OCI-LY1 (cell line): ENCODE results near the gene CLEC16A.

Source experiments
- H2AFZ ChIP-seq: fragments of 200-600 bp; sonication (generic), shearing (Covaris generic); 2 replicates; pipeline ENCODE4 v1.6.0; 2014; ENCODE audit warnings: antibody characterized with exemption, mild to moderate bottlenecking, low read length
- H3F3A ChIP-seq: fragments of 200-600 bp; sonication (generic), shearing (Covaris generic); 2 replicates; pipeline ENCODE4 v1.6.0; 2014; ENCODE audit warnings: mild to moderate bottlenecking, antibody characterized with exemption, low read length, moderate library complexity; ENCODE audit not compliant: insufficient read depth
- H3K27ac ChIP-seq: fragments of 200-600 bp; sonication (generic); 2 replicates; pipeline ENCODE4 v1.5.1; 2014; ENCODE audit warnings: low read length, mixed run types, mild to moderate bottlenecking, low read depth; ENCODE audit not compliant: poor library complexity, severe bottlenecking
- H3K27me3 ChIP-seq: fragments of 200-600 bp; sonication (generic); 2 replicates; pipeline ENCODE4 v1.6.0; 2014; ENCODE audit warnings: antibody characterized with exemption, mild to moderate bottlenecking, low read length, moderate library complexity; ENCODE audit not compliant: insufficient read depth
- H3K36me3 ChIP-seq: fragments of 200-600 bp; sonication (generic); 2 replicates; pipeline ENCODE4 v1.6.1; 2014; ENCODE audit warnings: mild to moderate bottlenecking, antibody characterized with exemption, low read length, moderate library complexity, mixed read lengths; ENCODE audit not compliant: insufficient read depth
- H3K4me1 ChIP-seq: fragments of 200-600 bp; sonication (generic); 2 replicates; pipeline ENCODE4 v1.5.1; 2014; ENCODE audit warnings: mild to moderate bottlenecking, low read length, moderate library complexity; ENCODE audit not compliant: insufficient read depth, severe bottlenecking
- H3K4me2 ChIP-seq: fragments of 200-600 bp; sonication (generic), shearing (Covaris generic); 2 replicates; pipeline ENCODE4 v1.6.1; 2014; ENCODE audit warnings: low read length
- H3K4me3 ChIP-seq: fragments of 200-600 bp; sonication (generic); 2 replicates; pipeline ENCODE4 v1.5.1; 2014; ENCODE audit warnings: low read length, low read depth, mild to moderate bottlenecking, mixed read lengths; ENCODE audit not compliant: poor library complexity, severe bottlenecking
- H3K79me2 ChIP-seq: fragments of 200-600 bp; shearing (Covaris generic); 2 replicates; pipeline ENCODE4 v1.6.1; 2016; ENCODE audit warnings: mixed run types, low read length, mixed read lengths; ENCODE audit not compliant: insufficient read depth
- H3K9ac ChIP-seq: fragments of 200-600 bp; sonication (generic), shearing (Covaris generic); 2 replicates; pipeline ENCODE4 v1.6.1; 2014; ENCODE audit warnings: mild to moderate bottlenecking, low read length, mixed read lengths
- H3K9me2 ChIP-seq: fragments of 200-600 bp; sonication (generic), shearing (Covaris generic); 2 replicates; pipeline ENCODE4 v1.6.1; 2014; ENCODE audit warnings: low read depth, mild to moderate bottlenecking, low read length, mixed read lengths
- H3K9me3 ChIP-seq: fragments of 200-600 bp; shearing (Covaris generic); 2 replicates; pipeline ENCODE4 v1.6.1; 2014; ENCODE audit warnings: low read length, mixed read lengths
- H4K20me1 ChIP-seq: fragments of 200-600 bp; sonication (generic), shearing (Covaris generic); 2 replicates; pipeline ENCODE4 v1.6.0; 2016; ENCODE audit warnings: mild to moderate bottlenecking, low read length; ENCODE audit not compliant: insufficient read depth
- EZH2 ChIP-seq: fragments of 200-600 bp; sonication (generic), shearing (Covaris generic); IDR thresholded peaks from 2 replicates; pipeline ENCODE4 v1.8.0; 2017; ENCODE audit warnings: borderline replicate concordance, mixed run types, mild to moderate bottlenecking, antibody characterized with exemption, low read length, moderate library complexity, mixed read lengths
- TF ChIP-seq, protein P1 (sequence below): fragments of 200-600 bp; sonication (generic), shearing (Covaris generic); IDR thresholded peaks from 2 replicates; pipeline ENCODE4 v1.5.1; 2017; ENCODE audit warnings: mild to moderate bottlenecking, antibody characterized with exemption, low read length, moderate library complexity, mixed read lengths

CLEC16A gene

DNA sequence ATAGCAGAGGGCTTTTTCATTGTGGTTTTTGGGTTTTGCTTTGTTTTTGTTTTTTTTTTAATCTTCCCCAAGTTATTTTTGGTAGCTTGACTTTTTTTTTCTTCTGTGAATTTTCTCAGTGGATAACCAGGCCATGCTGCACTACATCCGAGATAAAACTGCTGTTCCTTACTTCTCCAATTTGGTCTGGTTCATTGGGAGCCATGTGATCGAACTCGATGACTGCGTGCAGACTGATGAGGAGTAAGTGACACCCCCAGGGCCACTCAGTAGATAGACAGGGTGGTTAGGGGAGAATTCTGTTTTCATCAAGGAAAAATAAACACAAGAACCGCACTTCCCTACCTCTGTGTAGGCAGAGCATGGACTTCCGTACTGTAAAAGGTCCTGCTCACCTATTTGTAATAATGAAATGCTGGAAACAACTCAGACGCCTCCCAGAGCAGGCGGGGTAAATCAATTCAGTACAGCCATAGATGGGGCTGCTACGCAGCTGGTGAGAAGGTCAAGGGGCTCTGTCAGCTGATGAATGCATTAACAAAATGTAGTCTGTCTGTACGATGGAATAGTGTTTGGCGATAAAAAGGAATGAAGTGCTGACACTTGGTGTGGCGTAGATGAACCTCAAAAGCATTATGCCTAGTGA is 28.6 kb downstream of the CLEC16A start:
- no peaks in the 10 kb centered on the region for H3K9me3 ChIP-seq
- H3F3A ChIP-seq = no peaks in the 10 kb centered on the region
- H3K9ac ChIP-seq = no peak overlapping the region
- H4K20me1 ChIP-seq = no peaks in the 10 kb centered on the region
- no peaks in the 10 kb centered on the region for H3K79me2 ChIP-seq
- no peaks in the 10 kb centered on the region for H3K9me2 ChIP-seq
- H2AFZ ChIP-seq = no peak overlapping the region
- no peaks in the 10 kb centered on the region for H3K27me3 ChIP-seq
- H3K27ac ChIP-seq = no peak overlapping the region
- H3K4me1 ChIP-seq = no peaks in the 10 kb centered on the region
- no peak overlapping the region for H3K4me2 ChIP-seq
- TF ChIP-seq, protein P1, sequence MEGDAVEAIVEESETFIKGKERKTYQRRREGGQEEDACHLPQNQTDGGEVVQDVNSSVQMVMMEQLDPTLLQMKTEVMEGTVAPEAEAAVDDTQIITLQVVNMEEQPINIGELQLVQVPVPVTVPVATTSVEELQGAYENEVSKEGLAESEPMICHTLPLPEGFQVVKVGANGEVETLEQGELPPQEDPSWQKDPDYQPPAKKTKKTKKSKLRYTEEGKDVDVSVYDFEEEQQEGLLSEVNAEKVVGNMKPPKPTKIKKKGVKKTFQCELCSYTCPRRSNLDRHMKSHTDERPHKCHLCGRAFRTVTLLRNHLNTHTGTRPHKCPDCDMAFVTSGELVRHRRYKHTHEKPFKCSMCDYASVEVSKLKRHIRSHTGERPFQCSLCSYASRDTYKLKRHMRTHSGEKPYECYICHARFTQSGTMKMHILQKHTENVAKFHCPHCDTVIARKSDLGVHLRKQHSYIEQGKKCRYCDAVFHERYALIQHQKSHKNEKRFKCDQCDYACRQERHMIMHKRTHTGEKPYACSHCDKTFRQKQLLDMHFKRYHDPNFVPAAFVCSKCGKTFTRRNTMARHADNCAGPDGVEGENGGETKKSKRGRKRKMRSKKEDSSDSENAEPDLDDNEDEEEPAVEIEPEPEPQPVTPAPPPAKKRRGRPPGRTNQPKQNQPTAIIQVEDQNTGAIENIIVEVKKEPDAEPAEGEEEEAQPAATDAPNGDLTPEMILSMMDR = no peak
- TF ChIP-seq EZH2 = no peak
- H3K4me3 ChIP-seq = no peak overlapping the region
- peaks cover 50% of the 10 kb centered on the region; the same call in 1 of the 2 replicates for H3K36me3 ChIP-seq

DNA sequence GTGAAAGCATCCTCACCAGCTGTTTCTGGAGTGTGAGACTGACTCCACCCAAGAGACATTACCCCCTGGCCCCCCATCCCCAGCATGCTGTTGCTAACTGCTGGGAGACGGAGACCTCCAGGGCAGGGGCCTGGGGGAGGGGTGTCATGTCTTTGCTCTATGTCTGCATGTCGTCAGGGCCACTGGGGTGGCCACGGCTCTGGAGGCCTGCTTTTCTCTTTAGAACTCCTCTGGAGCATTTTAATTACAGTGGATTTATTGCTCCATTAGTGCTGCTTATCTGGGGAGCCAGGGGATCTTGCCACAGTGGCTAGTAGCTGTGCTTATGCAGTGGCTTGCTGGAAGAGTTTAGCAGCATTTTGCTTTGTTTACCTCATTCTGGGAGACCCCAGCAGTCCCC is 32.3 kb downstream of the CLEC16A start:
- Histone ChIP-seq H3K36me3 (peaks cover 43% of the 10 kb centered on the region; the same call in 1 of the 2 replicates), H3K27ac (no peak overlapping the region), H3K79me2 (no peaks in the 10 kb centered on the region), H2AFZ (no peak overlapping the region), H3F3A (no peaks in the 10 kb centered on the region), H3K9ac (no peak overlapping the region), H3K9me2 (no peaks in the 10 kb centered on the region), H3K9me3 (no peaks in the 10 kb centered on the region), H3K4me3 (no peak overlapping the region), H4K20me1 (no peaks in the 10 kb centered on the region), H3K4me2 (no peak overlapping the region), H3K27me3 (no peaks in the 10 kb centered on the region), H3K4me1 (peaks cover 23% of the 10 kb centered on the region)
- TF ChIP-seq, protein P1 = no peak
- no peak for TF ChIP-seq EZH2

DNA sequence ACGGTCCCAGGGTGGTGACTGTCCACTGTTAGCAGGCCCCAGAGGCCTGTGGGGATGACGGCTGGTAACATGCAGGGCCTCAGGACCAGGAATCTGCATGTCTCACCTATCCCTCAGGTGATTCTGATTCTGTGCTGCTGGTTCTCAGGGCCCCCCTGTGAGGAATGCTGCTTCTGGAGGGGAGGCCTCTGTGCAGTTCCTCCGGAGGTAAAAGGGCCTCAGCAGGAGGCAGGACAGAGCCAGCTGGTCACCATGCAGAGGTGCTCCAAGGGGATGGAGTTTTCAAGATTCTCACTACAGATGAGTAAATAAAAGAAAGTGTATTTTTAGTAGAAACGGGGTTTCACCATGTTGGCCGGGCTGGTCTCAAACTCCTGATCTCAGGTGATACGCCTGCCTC is 33.8 kb downstream of the CLEC16A start:
- Histone ChIP-seq H3K9me3 (no peaks in the 10 kb centered on the region), H2AFZ (no peak overlapping the region), H3K27ac (no peak overlapping the region), H3K79me2 (no peaks in the 10 kb centered on the region), H4K20me1 (no peaks in the 10 kb centered on the region), H3K27me3 (no peaks in the 10 kb centered on the region), H3K9ac (no peak overlapping the region), H3K4me3 (no peak overlapping the region), H3K9me2 (no peaks in the 10 kb centered on the region), H3K4me1 (peaks cover 38% of the 10 kb centered on the region), H3K36me3 (peaks cover 29% of the 10 kb centered on the region; the same call in 1 of the 2 replicates), H3F3A (no peaks in the 10 kb centered on the region), H3K4me2 (no peak overlapping the region)
- no peak for TF ChIP-seq EZH2
- TF ChIP-seq, protein P1 = no peak
